ENCODE measurements around the gene SPON2. TPM values are rescaled to one million over a fixed set of nuclear protein-coding genes. Genes with fewer than 3 reads are reported as not detected.

The SPON2 gene
- polyA plus RNA-seq, 2 of the 4 experiments (the other 2 are of a cell fraction) = 0.12 to 0.54 TPM

GRCh38 chr4:1221155-1221870, 48.9 kb upstream of the SPON2 start (continued):
- TF ChIP-seq REST (IDR thresholded peaks at IDR 0.05) = no peak
- TF ChIP-seq GATA3 (IDR thresholded peaks at IDR 0.05; ENCODE audit: borderline replicate concordance) = no peak
- TF ChIP-seq TFCP2L1 (CRISPR knock-in tag; IDR thresholded peaks at IDR 0.05) = no peak
- no peak for TF ChIP-seq HDAC2 (IDR thresholded peaks at IDR 0.05)
- TF ChIP-seq SMC3 (IDR thresholded peaks at IDR 0.05) = no peak
- TF ChIP-seq EP300 (IDR thresholded peaks at IDR 0.05) = no peak
- TF ChIP-seq FOSL2 (IDR thresholded peaks at IDR 0.05) = no peak
- no peak for TF ChIP-seq FOSL2 (CRISPR knock-in tag; IDR thresholded peaks at IDR 0.05)

DNA sequence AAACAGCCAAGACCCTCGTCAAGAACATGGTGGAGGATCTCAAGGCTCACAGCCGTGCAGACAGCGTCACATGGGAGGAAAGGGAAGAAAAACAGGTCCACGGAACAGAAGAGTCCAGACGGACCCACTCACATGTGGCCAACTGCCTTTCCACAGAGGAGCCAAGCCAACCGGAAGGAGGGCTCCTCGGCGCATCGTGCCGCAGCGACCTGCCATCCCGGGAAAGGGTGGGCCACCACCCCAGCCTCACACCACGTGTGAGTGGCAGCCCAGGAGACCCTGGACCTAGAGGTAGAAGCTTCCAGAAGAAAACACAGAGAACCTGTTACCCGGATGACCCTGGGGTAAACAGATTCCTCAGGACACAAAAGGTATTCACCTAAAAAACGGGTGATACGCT, 48.2 kb upstream of the SPON2 start:
- FAIRE-seq (no peak), ATAC-seq (no peak), DNase-seq (ENCODE audit: low read depth in 1 of 2, low spot score in 1 of 2) (no peak)
- TF ChIP-seq, protein P1, sequence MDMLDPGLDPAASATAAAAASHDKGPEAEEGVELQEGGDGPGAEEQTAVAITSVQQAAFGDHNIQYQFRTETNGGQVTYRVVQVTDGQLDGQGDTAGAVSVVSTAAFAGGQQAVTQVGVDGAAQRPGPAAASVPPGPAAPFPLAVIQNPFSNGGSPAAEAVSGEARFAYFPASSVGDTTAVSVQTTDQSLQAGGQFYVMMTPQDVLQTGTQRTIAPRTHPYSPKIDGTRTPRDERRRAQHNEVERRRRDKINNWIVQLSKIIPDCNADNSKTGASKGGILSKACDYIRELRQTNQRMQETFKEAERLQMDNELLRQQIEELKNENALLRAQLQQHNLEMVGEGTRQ (IDR thresholded peaks at IDR 0.05) = no peak
- no peak for TF ChIP-seq JUNB (IDR thresholded peaks at IDR 0.05)
- no peak for TF ChIP-seq JUN (IDR thresholded peaks at IDR 0.05)
- TF ChIP-seq HOXB5 (CRISPR knock-in tag; IDR thresholded peaks at IDR 0.05) = no peak
- TF ChIP-seq PBX3 (IDR thresholded peaks at IDR 0.05) = no peak
- no peak for TF ChIP-seq CBX8 (IDR thresholded peaks at IDR 0.05)
- no peak for TF ChIP-seq ESRRA (IDR thresholded peaks at IDR 0.05; ENCODE audit: borderline replicate concordance, low read length)
- no peak for TF ChIP-seq EP300 (IDR thresholded peaks at IDR 0.05)
- TF ChIP-seq FOSL2 (IDR thresholded peaks at IDR 0.05) = no peak
- TF ChIP-seq FOSL2 (CRISPR knock-in tag; IDR thresholded peaks at IDR 0.05) = no peak
- no peak for TF ChIP-seq MAFK (IDR thresholded peaks at IDR 0.05; ENCODE audit: partially characterized antibody)
- TF ChIP-seq POLR2A (IDR thresholded peaks at IDR 0.05; ENCODE audit: low read length) = no peak
- TF ChIP-seq E2F6 (IDR thresholded peaks at IDR 0.05; ENCODE audit: borderline replicate concordance, low read depth) = no peak
- TF ChIP-seq ZC3H11A (IDR thresholded peaks at IDR 0.05) = no peak
- TF ChIP-seq HOXA7 (CRISPR knock-in tag; IDR thresholded peaks at IDR 0.05) = no peak
- Histone ChIP-seq H3K4me3 (no peak overlapping the region), H3K9me3 (no peaks in the 10 kb centered on the region), H3K27ac (no peak overlapping the region), H3K4me2 (no peak overlapping the region), H3K4me1 (no peaks in the 10 kb centered on the region)
- CTCF ChIA-PET = interaction anchor here (0.6 to 1.5 kb wide), 2 partner anchors 47 to 53 kb away, joined by 3 read pairs; no protein-coding TSS in a partner anchor
- WGBS (ENCODE audit: missing lambda C conversion rate) = 93% methylated on average over 16 of the region's 16 CpGs
- POLR2A ChIA-PET = no interaction called here

DNA sequence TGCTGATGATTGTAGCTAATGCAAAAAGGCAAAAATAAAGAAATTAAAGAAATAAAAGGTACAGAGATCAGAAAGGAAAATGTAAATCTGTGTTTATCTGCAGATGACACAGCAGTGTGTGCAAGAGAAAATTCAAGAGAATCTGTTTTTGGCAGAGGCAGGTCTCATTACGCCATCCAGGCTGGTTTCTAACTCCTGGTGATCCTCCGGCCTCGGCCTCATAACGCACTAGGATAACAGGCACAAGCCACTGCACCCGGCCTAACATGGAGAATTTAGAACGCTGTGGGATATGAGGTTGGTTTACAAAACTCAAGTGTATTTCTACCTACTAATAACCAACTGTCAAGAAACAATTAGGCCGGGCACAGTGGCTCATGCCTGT, 47.2 kb upstream of the SPON2 start:
- no peak overlapping the region for H3K4me3 ChIP-seq
- ATAC-seq = no peak
- H3K27ac ChIP-seq = no peak overlapping the region
- no peaks in the 10 kb centered on the region for H3K9me3 ChIP-seq
- H3K4me1 ChIP-seq = no peaks in the 10 kb centered on the region
- TF ChIP-seq CBX2 (IDR thresholded peaks at IDR 0.05; ENCODE audit: borderline replicate concordance, low read depth) (no peak), RARB (CRISPR knock-in tag; IDR thresholded peaks at IDR 0.05) (no peak), HMGXB4 (CRISPR knock-in tag; IDR thresholded peaks at IDR 0.05; ENCODE audit: borderline replicate concordance) (no peak), KDM1A (IDR thresholded peaks at IDR 0.05; ENCODE audit: low read depth) (no peak), PBX3 (IDR thresholded peaks at IDR 0.05) (no peak), HEYL (CRISPR knock-in tag; IDR thresholded peaks at IDR 0.05) (no peak), ZNF302 (CRISPR knock-in tag; IDR thresholded peaks at IDR 0.05) (no peak), HOXB13 (CRISPR knock-in tag; IDR thresholded peaks at IDR 0.05; ENCODE audit: low read depth) (no peak), MAZ (IDR thresholded peaks at IDR 0.05; ENCODE audit: borderline replicate concordance, low read depth, low read length) (no peak), EP300 (IDR thresholded peaks at IDR 0.05) (no peak)
- POLR2A ChIA-PET = no interaction called here
- H3K4me2 ChIP-seq = no peak overlapping the region
- WGBS (ENCODE audit: missing lambda C conversion rate) = 96% methylated on average over 7 of the region's 7 CpGs
- FAIRE-seq = no peak
- CTCF ChIA-PET = no interaction called here
- DNase-seq (ENCODE audit: low read depth in 1 of 2, low spot score in 1 of 2) = no peak

All from A549 (cell line).